ENCODE results near the gene ADAMTSL5.
"Not testable (repeated sequence)": the region's sequence is repeated elsewhere in the genome, so short reads cannot be mapped to it uniquely, and the experiment has no call there.

ADAMTSL5 gene

GRCh38 chr19:1511318-1512317 lies 1.2 kb downstream of the ADAMTSL5 start:
- DNase-seq (ENCODE audit: low spot score): no peak

DNA sequence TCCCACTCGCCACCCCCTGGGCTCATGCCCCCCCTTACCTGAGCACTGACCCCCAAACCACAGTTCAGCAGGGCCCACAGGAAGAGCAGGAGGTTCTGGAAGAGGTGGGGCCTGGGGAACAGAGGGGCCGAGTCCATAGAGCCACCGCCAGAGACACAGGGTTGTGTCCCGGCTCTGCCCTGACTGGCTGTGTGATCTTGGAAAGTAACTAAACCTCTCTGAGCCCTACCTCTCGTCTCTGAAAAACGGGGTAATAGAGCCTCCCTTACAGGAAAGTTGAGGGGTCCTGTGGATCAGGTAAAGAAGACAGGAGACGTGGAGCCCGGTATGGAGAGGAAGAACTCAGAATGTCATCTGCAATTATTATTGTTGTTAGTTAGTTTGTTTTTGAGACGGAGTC lies 2.0 kb downstream of the ADAMTSL5 start:
- no peak for DNase-seq (ENCODE audit: low spot score)

DNA sequence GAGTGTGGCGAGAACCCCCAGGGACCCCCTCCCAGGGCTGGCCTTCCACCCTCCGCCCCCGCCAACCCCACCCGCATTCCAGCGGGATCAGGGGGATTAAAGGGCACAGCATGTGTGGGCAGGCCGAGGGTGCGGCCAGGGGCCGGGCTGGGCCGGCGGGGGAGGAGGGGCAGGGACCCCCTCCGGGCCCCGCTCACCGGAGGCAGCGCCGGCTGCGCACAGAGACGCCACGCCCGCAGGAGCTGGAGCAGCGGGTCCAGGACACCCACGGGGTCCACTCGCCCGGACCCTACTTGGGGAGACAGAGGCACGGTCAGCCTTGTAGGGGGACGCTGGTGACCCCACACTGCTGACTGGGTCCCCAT lies 2.4 kb downstream of the ADAMTSL5 start:
- DNase-seq (ENCODE audit: low spot score): no peak

DNA sequence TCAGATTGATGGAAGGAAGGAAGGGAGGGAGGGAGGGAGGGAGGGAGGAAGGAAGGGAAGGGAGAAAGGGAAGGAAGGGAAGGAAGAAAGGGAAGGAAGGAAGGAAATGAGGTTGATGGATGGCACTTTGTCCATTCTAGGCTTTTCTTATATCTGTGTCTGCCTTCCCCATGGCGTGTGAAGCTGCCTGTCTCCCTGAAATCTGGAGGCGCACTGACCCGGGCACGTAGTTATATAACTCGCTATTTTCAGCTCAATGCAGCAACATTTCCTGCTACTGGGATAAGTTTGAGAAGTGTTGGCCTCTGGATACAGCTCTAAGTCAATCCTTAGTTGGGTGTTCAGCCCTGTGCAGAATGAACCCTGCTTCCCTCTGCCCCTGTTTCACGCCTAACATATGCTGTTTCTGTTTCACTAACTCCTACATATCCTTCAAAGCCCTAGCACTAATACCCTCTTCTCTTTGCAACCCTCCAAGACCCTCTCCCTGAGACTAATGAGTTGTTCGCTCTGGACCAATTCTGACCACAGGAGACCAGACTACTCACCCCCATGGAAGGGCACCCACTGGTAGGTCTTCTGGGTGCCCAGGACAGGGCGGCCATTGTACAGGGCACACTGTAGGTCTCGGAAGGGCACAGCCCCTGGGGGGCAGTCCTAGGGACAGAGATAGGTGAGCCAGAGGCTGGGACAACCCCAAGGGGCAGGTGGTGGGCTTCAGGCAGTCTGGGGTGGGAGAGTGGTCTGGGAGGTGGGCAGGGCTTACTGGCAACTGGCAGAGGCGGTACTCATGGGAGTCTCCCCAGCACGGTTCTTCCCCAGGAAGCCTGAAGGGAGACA lies 3.0 kb downstream of the ADAMTSL5 start:
- DNase-seq (ENCODE audit: low spot score): no peak

- no peak for DNase-seq (ENCODE audit: low spot score)
Observed at GRCh38 chr19:1508507-1508856, 4.3 kb downstream of the ADAMTSL5 start.

GRCh38 chr19:1507763-1508506 lies 4.9 kb downstream of the ADAMTSL5 start:
- peak; percentile 100 for DNase-seq (ENCODE audit: low spot score)

- DNase-seq (ENCODE audit: low spot score): no peak
Observed at GRCh38 chr19:1507192-1507660, 5.6 kb downstream of the ADAMTSL5 start.

DNA sequence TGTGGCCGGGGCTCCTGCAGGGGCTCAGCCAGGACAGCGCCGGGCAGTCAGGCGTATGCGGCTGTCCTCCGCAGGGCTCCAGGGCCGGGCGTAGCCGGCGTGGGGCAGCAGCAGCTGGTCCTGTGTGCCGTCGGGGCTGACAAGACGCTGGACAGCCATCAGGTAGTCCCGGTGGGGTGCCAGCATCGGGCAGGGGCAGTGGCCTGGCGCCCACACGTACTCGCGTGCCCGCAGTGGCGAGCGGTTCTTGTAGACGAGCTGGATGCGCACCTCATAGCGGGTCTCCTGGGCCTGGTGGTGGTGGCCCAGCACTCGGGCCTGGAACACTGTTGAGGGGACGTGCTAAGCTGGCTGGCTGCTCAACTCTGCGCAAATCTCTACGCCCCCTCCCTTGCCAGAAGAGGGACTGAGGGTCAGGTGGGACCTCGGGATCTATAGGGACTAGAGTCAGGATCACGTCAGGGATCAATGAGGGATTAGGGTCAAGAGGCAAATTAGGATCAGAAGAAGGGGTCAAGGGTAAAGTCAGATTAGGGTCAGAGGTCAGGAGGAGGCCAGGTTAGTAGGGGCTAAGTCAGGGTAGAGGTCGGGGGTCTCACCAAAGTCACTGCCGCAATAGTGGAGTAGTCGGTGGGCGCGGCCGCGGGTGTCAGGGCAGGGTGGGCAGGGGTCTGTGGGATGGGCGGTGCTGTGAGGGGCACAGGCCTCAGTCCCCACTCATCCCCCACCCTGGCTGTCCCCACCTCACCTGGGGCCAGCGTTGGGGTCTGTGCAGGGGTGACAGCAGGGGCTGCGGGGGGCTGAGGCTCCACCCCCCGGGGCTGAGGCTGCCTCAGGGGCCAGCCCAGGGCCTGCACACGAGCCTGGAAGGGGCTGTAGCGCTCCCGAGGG lies 6.6 kb downstream of the ADAMTSL5 start:
- DNase-seq (ENCODE audit: low spot score): no peak

GRCh38 chr19:1505012-1505411 lies 7.8 kb downstream of the ADAMTSL5 start:
- no peak for DNase-seq (ENCODE audit: low spot score)

- no peak for DNase-seq (ENCODE audit: low spot score)
Observed at GRCh38 chr19:1503925-1504773, 8.7 kb downstream of the ADAMTSL5 start.

GRCh38 chr19:1503089-1503924 lies 9.5 kb downstream of the ADAMTSL5 start:
- peak; percentile 72 for DNase-seq (ENCODE audit: low spot score)

- no peak for DNase-seq (ENCODE audit: low spot score)
Observed at GRCh38 chr19:1502433-1503088, 10.3 kb downstream of the ADAMTSL5 start.

GRCh38 chr19:1501200-1501595 lies 11.6 kb downstream of the ADAMTSL5 start:
- DNase-seq (ENCODE audit: low spot score): no peak

DNA sequence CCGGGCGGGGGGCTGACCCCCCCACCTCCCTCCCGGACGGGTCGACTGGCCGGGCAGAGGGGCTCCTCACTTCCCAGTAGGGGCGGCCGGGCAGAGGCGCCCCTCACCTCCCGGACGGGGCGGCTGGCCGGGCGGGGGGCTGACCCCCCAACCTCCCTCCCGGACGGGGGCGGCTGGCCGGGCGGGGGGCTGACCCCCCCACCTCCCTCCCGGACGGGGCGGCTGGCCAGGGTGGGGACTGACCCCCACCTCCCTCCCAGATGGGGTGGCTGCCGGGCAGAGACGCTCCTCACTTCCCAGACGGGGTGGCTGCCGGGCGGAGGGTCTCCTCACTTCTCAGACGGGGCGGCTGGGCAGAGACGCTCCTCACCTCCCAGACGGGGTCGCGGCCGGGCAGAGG lies 13.6 kb downstream of the ADAMTSL5 start:
- not testable (repeated sequence) for DNase-seq (ENCODE audit: low spot score)

- DNase-seq (ENCODE audit: low spot score): no peak
Observed at GRCh38 chr19:1497578-1498235, 15.1 kb downstream of the ADAMTSL5 start.

GRCh38 chr19:1496714-1497577 lies 15.9 kb downstream of the ADAMTSL5 start:
- DNase-seq (ENCODE audit: low spot score): no peak

Data from GM03348 (cell line).